SK-N-MC (cell line): ENCODE data around the gene CWH43.
"Not testable (repeated sequence)": the region's sequence is repeated elsewhere in the genome, so short reads cannot be mapped to it uniquely, and the experiment has no call there.

Experiments used
- EZH2 ChIP-seq: fragments of 200-600 bp; sonication (generic); IDR thresholded peaks from one replicate; pipeline ENCODE4 v1.6.1; 2017; ENCODE audit warnings: antibody characterized with exemption
- FOXP2 ChIP-seq: optimal IDR thresholded peaks from 2 replicates; pipeline ENCODE3; 2011; ENCODE audit warnings: mild to moderate bottlenecking, moderate library complexity; ENCODE audit not compliant: insufficient read depth; ENCODE audit errors: extremely low read length, control extremely low read depth
- POLR2AphosphoS5 ChIP-seq: IDR thresholded peaks from 2 replicates; pipeline ENCODE4 v1.6.1; 2012; ENCODE audit warnings: mild to moderate bottlenecking, low read depth, low read length, borderline replicate concordance

DNA sequence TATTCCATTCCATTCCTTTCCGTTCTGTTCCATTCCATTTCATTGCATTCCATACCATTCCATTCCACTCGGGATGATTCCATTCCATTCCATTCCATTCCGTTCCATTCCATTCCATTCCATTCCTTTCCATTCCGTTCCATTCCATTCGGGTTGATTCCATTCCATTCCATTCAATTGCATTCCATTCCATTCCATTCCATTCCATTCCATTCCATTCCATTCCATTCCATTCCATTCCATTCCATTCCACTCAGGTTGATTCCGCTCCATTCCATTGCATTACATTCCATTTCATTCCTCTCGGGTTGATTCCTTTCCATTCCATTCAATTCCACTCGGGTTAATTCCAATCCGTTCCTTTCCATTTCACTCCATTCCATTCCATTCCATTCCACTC, 111.0 kb downstream of the CWH43 start:
- TF ChIP-seq EZH2, POLR2AphosphoS5, FOXP2: not testable (repeated sequence)
